Fibroblast of mammary gland (primary cell): ENCODE data around the gene GTF2I.

Source experiments
- DNase-seq: peaks from one replicate; pipeline ENCODE4 v3.0.0-alpha.2; 2010; ENCODE audit warnings: low read depth
- H3K4me3 ChIP-seq: 2 replicates; pipeline ENCODE4 v1.5.1; 2011; ENCODE audit warnings: low read depth, mild to moderate bottlenecking, low read length, moderate library complexity; ENCODE audit not compliant: control insufficient read depth
- CTCF ChIP-seq: conservative IDR thresholded peaks from 2 replicates; pipeline ENCODE4 v1.5.1; 2011; ENCODE audit warnings: low read depth, low read length, inconsistent platforms; ENCODE audit not compliant: control insufficient read depth, insufficient read depth

GTF2I gene

GRCh38 chr7:74653686-74654181 is 3.8 kb upstream of the GTF2I start:
- H3K4me3 ChIP-seq: no peak overlapping the region
- DNase-seq: no peak
- no peak for TF ChIP-seq CTCF

GRCh38 chr7:74654811-74655210 is 2.7 kb upstream of the GTF2I start:
- H3K4me3 ChIP-seq: no peak overlapping the region
- DNase-seq: no peak
- no peak for TF ChIP-seq CTCF

GRCh38 chr7:74655324-74655723 is 2.2 kb upstream of the GTF2I start:
- no peak for DNase-seq
- H3K4me3 ChIP-seq: no peak overlapping the region

GRCh38 chr7:74655768-74656440 is 1.6 kb upstream of the GTF2I start:
- no peak for DNase-seq
- TF ChIP-seq CTCF: no peak
- H3K4me3 ChIP-seq: peak overlapping the region; percentile 77

More at GRCh38 chr7:74655324-74655723, 2.2 kb upstream of the GTF2I start:
- TF ChIP-seq CTCF: no peak

GRCh38 chr7:74656441-74656836 is 1.1 kb upstream of the GTF2I start:
- TF ChIP-seq CTCF: no peak
- peak overlapping the region; percentile 77 for H3K4me3 ChIP-seq
- peak; percentile 16 for DNase-seq

GRCh38 chr7:74656837-74657691 is 454 bp upstream of the GTF2I start:
- TF ChIP-seq CTCF: no peak
- DNase-seq: peak; percentile 92
- peak overlapping the region; percentile 77 for H3K4me3 ChIP-seq
